HG03025 (cell line): ENCODE measurements around the gene NDRG3.
A peak's percentile ranks its signal among the peaks of the same experiment; 100 is the strongest.
"Not testable (repeated sequence)": the region's sequence is repeated elsewhere in the genome, so short reads cannot be mapped to it uniquely, and the experiment has no call there.

ENCODE experiments used
- ATAC-seq: cut with Tn5 transposase; IDR thresholded peaks from one replicate; pipeline ENCODE4 v1.9.1; 2021; ENCODE audit warnings: mild to moderate bottlenecking, moderate library complexity; ENCODE audit not compliant: unreplicated experiment, low FRiP score

Gene NDRG3

GRCh38 chr20:36620917-36621316 lies 125.0 kb downstream of the NDRG3 start:
- no peak for ATAC-seq

GRCh38 chr20:36614781-36615557 lies 130.9 kb downstream of the NDRG3 start:
- ATAC-seq, result no peak

GRCh38 chr20:36613974-36614373 lies 131.9 kb downstream of the NDRG3 start:
- no peak for ATAC-seq

GRCh38 chr20:36611625-36612024 lies 134.3 kb downstream of the NDRG3 start:
- ATAC-seq, result no peak

- ATAC-seq, result not testable (repeated sequence)
Observed at GRCh38 chr20:36608388-36608728, 137.5 kb downstream of the NDRG3 start.

- no peak for ATAC-seq
Observed at GRCh38 chr20:36607586-36608387, 138.1 kb downstream of the NDRG3 start.

GRCh38 chr20:36606158-36607066 lies 139.5 kb downstream of the NDRG3 start:
- peak; percentile 8 for ATAC-seq

- ATAC-seq, result peak; percentile 80
Observed at GRCh38 chr20:36605399-36606157, 140.3 kb downstream of the NDRG3 start, which contains the start of gene RAB5IF. Gene RAB5IF, plus strand, starts transcription at chr20:36605779. Its CDS starts 173 bp downstream, at chr20:36605952.

GRCh38 chr20:36604952-36605398 lies 140.9 kb downstream of the NDRG3 start:
- ATAC-seq, result peak; percentile 26
